Ovary (tissue), 9 donors: Measurements from ENCODE around the gene TMEM33. TPM values are rescaled to one million over a fixed set of nuclear protein-coding genes. Genes with fewer than 3 reads are reported as not detected.
"Not testable (repeated sequence)": the region's sequence is repeated elsewhere in the genome, so short reads cannot be mapped to it uniquely, and the experiment has no call there.

ENCODE experiments used
- DNase-seq, 5 donors: peaks; one replicate each; pipeline ENCODE4 v3.0.0-alpha.2; 2019 to 2020
- H3K27ac ChIP-seq, 2 donors: fragments of 200-600 bp; one replicate each; pipeline versions ENCODE4 v1.5.1 to v1.8.0; 2019 to 2022
- H3K27me3 ChIP-seq: fragments of 200-600 bp; one replicate; pipeline ENCODE4 v1.8.0; 2022
- H3K36me3 ChIP-seq: fragments of 200-600 bp; sonication (generic); one replicate; pipeline ENCODE4 v1.5.1; 2019
- H3K4me1 ChIP-seq: one replicate; pipeline ENCODE4 v1.8.1; 2013; ENCODE audit warnings: mild to moderate bottlenecking, moderate library complexity; ENCODE audit not compliant: insufficient read depth
- H3K4me3 ChIP-seq: fragments of 200-600 bp; sonication (generic); one replicate; pipeline ENCODE4 v1.5.1; 2017
- H3K9me3 ChIP-seq, 2 donors: fragments of 200-600 bp in 1 of 2; sonication (generic) in 1 of 2; one replicate each; pipeline versions ENCODE4 v1.5.1 to v1.8.1; 2013 to 2019; ENCODE audit warnings: mild to moderate bottlenecking in 1 of 2, moderate library complexity in 1 of 2
- CTCF ChIP-seq, 3 donors: fragments of 450-650 bp in 2 of 3; fragments of 200-600 bp in 1 of 3; IDR thresholded peaks; one replicate each; pipeline versions ENCODE4 v1.5.1 to v1.8.0; 2016 to 2022; ENCODE audit warnings: antibody characterized with exemption in 3 of 3, mild to moderate bottlenecking in 1 of 3
- EP300 ChIP-seq: sonication (generic); formaldehyde crosslinking; IDR thresholded peaks from one replicate; pipeline ENCODE4 v1.6.1; 2017; ENCODE audit warnings: antibody characterized with exemption
- POLR2A ChIP-seq: fragments of 450-650 bp; IDR thresholded peaks from one replicate; pipeline ENCODE4 v1.6.1; 2017; ENCODE audit warnings: antibody characterized with exemption, mild to moderate bottlenecking, moderate library complexity
- WGBS, 3 donors: extraction: QIAGEN DNeasy Blood & Tissue Kit in 1 of 3; methylation state at CpG; one replicate each; pipeline versions ENCODE4 v1.1.5 to v1.1.7; 2013 to 2017; 5-methylcytosine and 5-hydroxymethylcytosine counted together
- intact Hi-C, 4 donors: fragments of 100-400 bp; cut with DNase I; formaldehyde crosslinking; loops; one replicate each; pipeline versions ENCODE4 v1.11.0 to v1.15.1; 2022 to 2023
- polyA plus RNA-seq, 2 donors: library from polyadenylated mRNA; stranded (reverse); fragments of 200-250 nt in 1 of 2; fragments of 350-450 nt in 1 of 2; fragmentation: Illumina TruSeq in 1 of 2; extraction: RNeasy Lipid Tissue Mini Kit (QIAGEN cat#74804) in 1 of 2; gene quantifications; one replicate each; pipeline ENCODE4 v1.2.3, GENCODE V29; 2013 to 2014
- total RNA-seq, 7 donors: library from RNA; depleted of rRNA in 2 of 7; stranded (reverse); fragments of >200 nt in 2 of 7; fragmentation: NEBNext Ultra II Directional in 3 of 7; extraction: Animal tissue kit (Norgen Biotek cat#: 25700) in 3 of 7; gene quantifications; one replicate each; pipeline versions ENCODE4 v1.1.0 to v1.2.4, GENCODE V29; 2016 to 2023
- donor health status: DM: no; HTN: no; CAD: no; lungs with moderate emphysema.
- donor health status: DM: no; HTN: no; CAD: no.
- donor health status: Bipolar disorder and iron deficiency.
- donor health status: DM: yes; HTN: yes; CAD: no.
- donor health status: DM: no; HTN: no; CAD: no.
- donor health status: DM: yes; HTN: yes; CAD: no.

The TMEM33 gene
- total and polyA plus RNA-seq, 9 donors = 8.8 to 50.9 (median 33.5) TPM

GRCh38 chr4:41896648-41897047 is 38.6 kb upstream of the TMEM33 start:
- peaks cover 4% of the 10 kb centered on the region for H3K4me1 ChIP-seq
- H3K27me3 ChIP-seq = no peaks in the 10 kb centered on the region
- H3K27ac ChIP-seq = no peak overlapping the region
- intact Hi-C loops = no loop called here
- H3K4me3 ChIP-seq = no peak overlapping the region
- no peak for DNase-seq
- H3K36me3 ChIP-seq = no peaks in the 10 kb centered on the region
- TF ChIP-seq CTCF (IDR thresholded peaks at IDR 0.05) = no peak
- TF ChIP-seq EP300 = no peak
- no peak for TF ChIP-seq POLR2A
- no peaks in the 10 kb centered on the region for H3K9me3 ChIP-seq

GRCh38 chr4:41897698-41898097 is 37.5 kb upstream of the TMEM33 start:
- no peak for DNase-seq
- Histone ChIP-seq H3K36me3 (no peaks in the 10 kb centered on the region), H3K27ac (no peak overlapping the region), H3K4me1 (peaks cover 4% of the 10 kb centered on the region), H3K4me3 (no peak overlapping the region), H3K9me3 (no peaks in the 10 kb centered on the region), H3K27me3 (no peaks in the 10 kb centered on the region)
- intact Hi-C loops = no loop called here
- no peak for TF ChIP-seq CTCF (IDR thresholded peaks at IDR 0.05)
- no peak for TF ChIP-seq EP300
- no peak for TF ChIP-seq POLR2A
- WGBS, 3 donors = 75 to 85% (median 77%) methylated on average over 1 of the region's 1 CpG

DNA sequence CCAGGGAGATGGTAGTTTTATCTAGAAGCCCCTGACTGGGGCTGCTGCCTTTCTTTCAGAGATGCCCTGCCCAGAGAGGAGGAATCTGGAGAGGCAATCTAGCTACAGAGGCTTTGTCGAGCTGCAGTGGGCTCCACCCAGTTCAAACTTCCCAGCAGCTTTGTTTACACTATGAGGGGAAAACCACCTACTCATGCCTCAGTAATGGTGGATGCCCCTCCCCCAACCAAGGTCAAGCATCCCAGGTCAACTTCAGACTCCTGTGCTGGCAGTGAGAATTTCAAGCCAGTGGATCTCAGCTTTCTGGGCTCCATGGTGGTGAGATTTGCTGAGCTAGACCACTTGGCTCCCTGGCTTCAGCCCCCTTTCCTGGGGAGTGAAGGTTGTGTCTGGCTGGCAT is 26.1 kb upstream of the TMEM33 start:
- not testable (repeated sequence) for H3K4me1 ChIP-seq, DNase-seq

GRCh38 chr4:41912546-41912945 is 22.7 kb upstream of the TMEM33 start:
- TF ChIP-seq POLR2A (no peak), CTCF (IDR thresholded peaks at IDR 0.05) (no peak), EP300 (no peak)
- Histone ChIP-seq H3K4me3 (no peak overlapping the region), H3K27ac (no peak overlapping the region), H3K4me1 (no peaks in the 10 kb centered on the region), H3K9me3 (no peaks in the 10 kb centered on the region), H3K27me3 (no peaks in the 10 kb centered on the region), H3K36me3 (no peaks in the 10 kb centered on the region)
- DNase-seq = no peak
- intact Hi-C loops = no loop called here
- WGBS, 3 donors = 69 to 77% (median 77%) methylated on average over 5 of the region's 5 CpGs

More for the DNA sequence above, 26.1 kb upstream of the TMEM33 start:
- H3K4me3 ChIP-seq, H3K36me3 ChIP-seq, H3K27me3 ChIP-seq, H3K27ac ChIP-seq, intact Hi-C loops, H3K9me3 ChIP-seq: not testable (repeated sequence)
- WGBS, 3 donors = 0 to 20% (median 5%) methylated on average over 1 of the region's 1 CpG

- no peak for DNase-seq
- Histone ChIP-seq H3K36me3 (no peaks in the 10 kb centered on the region), H3K27me3 (no peaks in the 10 kb centered on the region), H3K9me3 (no peaks in the 10 kb centered on the region), H3K4me1 (no peaks in the 10 kb centered on the region), H3K27ac (no peak overlapping the region), H3K4me3 (no peak overlapping the region)
- intact Hi-C loops = no loop called here
- TF ChIP-seq EP300 = no peak
- no peak for TF ChIP-seq CTCF (IDR thresholded peaks at IDR 0.05)
- no peak for TF ChIP-seq POLR2A
Measured at GRCh38 chr4:41913509-41913908, 21.7 kb upstream of the TMEM33 start.
